Uterus (tissue), 2 donors: ENCODE measurements around the gene ARSB.

Experiments
- POLR2A ChIP-seq, 2 donors: fragments of 450-650 bp; IDR thresholded peaks; one replicate each; pipeline ENCODE4 v1.6.1; 2016; ENCODE audit warnings: antibody characterized with exemption in 2 of 2, mild to moderate bottlenecking in 1 of 2, moderate library complexity in 1 of 2
- TF ChIP-seq, protein P1 (sequence below), 4 experiments: fragments of 200-600 bp in 2 of 4; fragments of 450-650 bp in 2 of 4; sonication (generic) in 2 of 4; IDR thresholded peaks; one replicate each; pipeline ENCODE4 v1.5.1; 2016 to 2019; ENCODE audit warnings: antibody characterized with exemption in 4 of 4, mild to moderate bottlenecking in 2 of 4, moderate library complexity in 1 of 4

DNA sequence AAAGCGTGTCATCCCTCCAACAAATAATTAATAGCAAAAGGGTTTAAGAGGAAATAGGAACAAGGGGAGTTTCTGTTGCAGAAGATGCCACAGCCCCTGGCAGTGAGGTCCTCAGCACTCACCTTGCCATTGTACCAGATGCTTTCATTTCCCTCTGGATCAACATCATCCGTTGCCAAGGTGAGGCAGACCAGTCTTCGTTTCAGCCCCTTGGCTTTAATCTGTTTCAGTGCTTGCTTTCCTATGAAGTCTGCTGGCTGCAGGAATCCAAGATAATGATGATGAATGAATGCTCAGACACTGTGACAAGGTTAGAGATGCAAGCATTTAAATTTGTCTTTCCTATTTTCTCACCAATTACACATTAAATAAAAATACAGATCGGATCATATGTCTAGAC is 20.0 kb upstream of the ARSB start:
- TF ChIP-seq, protein P1, sequence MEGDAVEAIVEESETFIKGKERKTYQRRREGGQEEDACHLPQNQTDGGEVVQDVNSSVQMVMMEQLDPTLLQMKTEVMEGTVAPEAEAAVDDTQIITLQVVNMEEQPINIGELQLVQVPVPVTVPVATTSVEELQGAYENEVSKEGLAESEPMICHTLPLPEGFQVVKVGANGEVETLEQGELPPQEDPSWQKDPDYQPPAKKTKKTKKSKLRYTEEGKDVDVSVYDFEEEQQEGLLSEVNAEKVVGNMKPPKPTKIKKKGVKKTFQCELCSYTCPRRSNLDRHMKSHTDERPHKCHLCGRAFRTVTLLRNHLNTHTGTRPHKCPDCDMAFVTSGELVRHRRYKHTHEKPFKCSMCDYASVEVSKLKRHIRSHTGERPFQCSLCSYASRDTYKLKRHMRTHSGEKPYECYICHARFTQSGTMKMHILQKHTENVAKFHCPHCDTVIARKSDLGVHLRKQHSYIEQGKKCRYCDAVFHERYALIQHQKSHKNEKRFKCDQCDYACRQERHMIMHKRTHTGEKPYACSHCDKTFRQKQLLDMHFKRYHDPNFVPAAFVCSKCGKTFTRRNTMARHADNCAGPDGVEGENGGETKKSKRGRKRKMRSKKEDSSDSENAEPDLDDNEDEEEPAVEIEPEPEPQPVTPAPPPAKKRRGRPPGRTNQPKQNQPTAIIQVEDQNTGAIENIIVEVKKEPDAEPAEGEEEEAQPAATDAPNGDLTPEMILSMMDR (IDR thresholded peaks at IDR 0.05) = no peak
- TF ChIP-seq POLR2A (IDR thresholded peaks at IDR 0.05) = no peak
